HG03103 (cell line): ENCODE data around the gene VGF.
A peak's percentile ranks its signal among the peaks of the same experiment; 100 is the strongest.

Source experiments
- ATAC-seq: cut with Tn5 transposase; IDR thresholded peaks from one replicate; pipeline ENCODE4 v1.9.1; 2021; ENCODE audit warnings: low read depth; ENCODE audit not compliant: unreplicated experiment

The VGF gene

DNA sequence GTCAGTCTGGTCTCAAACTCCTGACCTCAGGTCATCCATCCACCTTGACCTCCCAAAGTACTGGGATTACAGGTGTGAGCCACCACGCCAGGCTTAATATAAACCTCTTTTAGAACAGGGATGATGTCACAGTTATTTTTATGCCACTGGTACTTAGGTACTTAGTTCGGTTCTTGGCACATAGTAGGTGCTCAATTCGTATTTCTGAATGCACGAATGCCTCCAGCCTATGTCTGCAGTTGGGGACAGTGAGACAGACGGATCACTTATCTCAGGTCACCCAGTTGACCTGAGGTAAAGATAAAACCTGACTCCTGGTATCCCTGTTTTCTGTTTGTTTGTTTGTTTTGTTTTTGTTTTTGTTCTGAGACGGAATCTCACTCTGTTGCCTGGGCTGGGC is 20.8 kb upstream of the VGF start:
- no peak for ATAC-seq

DNA sequence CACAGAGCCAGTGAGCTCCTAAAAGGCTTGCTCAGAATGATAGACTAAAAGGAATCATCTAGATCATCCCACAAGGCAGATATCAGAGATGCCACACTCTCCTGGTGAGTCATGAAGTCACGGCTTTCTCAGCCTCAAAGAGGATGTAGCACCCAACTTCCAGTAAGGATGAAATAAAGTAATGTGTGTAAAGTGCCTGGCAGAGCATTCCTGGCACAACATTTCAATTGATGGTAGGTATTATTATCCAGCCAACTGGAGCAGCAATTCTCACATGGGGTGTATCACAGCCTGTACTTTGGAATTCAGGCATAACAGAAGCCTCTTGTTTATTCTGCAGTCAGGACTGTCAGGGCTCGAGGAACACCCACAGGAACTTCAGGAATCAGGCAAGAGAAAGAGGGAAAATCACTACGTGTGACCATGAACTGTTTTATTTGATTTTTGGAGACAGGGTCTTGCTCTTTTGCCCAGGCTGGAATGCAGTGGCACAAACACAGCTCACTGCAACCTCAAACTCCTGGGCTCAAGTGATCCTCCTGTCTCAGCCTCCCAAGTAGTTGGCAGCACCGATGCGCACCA is 20.0 kb upstream of the VGF start:
- no peak for ATAC-seq

DNA sequence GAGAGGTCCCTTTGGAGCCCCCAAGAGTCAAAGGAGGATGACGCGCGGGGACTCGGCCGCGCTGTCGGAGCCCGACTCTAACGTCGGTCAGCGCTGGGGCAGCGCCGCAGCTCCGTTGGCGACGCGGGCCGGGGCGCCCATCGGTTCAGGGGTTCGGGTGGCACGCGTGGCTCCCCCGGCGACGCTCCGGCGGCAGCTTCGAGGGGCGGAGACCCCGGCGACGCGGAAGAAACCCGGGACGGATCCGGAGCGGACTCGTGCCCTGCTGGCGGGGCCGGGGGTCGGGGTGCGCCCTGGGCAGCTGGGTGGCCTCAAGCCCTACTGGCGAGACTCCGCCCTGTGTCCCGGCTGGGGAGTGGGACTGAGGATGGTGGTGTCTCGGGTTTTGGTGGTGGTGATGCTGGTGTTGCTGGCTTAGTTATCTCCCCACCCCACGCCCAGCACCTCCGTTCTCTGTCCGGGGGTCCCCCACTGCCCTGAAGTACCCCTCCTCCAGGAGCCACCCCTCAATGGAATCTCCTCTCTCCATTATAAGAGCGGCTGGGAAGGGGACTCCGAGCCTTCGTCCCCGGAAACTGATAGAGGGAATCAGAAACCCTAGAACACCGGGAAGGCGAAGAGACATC is 14.9 kb upstream of the VGF start, which contains the start of gene NAT16:
Gene NAT16, minus strand, starts transcription at position 164 of the 626 bp plus-strand sequence. CDS start 5,486 bp downstream, outside the sequence.
- ATAC-seq, result no peak

DNA sequence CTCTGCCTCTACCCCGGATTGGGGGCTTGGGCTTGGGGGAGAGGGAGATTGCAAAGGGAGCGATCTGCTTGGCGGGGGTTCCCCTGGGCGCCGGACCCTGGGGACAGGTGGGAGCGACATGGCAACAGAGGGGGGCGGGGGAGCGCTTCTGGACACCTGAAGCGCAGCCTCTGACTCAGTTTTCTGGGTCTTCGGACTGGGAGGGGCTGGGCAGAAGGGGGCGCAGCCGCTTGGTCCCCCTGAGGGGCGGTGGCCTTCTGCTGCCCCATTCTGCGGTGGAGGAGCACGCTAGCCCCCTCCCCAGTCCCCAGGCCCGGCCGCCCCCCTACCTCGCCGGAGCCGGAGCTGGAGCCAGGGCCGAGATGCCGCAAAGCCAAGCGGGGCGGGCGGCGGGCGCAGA is 14.3 kb upstream of the VGF start:
- ATAC-seq, result no peak

- ATAC-seq, result no peak
Measured at GRCh38 chr7:101179117-101179516, 13.7 kb upstream of the VGF start.

DNA sequence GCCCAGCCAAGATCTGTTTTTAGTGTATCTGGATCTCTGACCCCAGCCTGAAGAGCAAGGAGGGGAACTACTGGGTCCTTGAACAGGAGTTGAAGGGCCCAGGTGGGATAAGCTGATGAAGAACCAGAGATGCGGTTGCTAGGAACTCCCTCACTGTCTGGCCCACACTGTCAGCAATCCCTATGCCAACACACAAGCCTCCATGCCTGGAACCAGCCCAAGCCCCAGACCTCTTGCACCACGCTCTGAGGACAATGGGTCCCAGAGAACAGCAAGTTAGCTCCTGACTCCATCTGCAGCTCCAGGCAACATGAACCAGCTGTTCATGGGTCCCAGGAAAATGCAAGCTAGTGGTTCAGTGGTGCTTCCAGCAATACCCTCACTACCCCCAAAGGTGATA is 12.3 kb upstream of the VGF start:
- no peak for ATAC-seq

DNA sequence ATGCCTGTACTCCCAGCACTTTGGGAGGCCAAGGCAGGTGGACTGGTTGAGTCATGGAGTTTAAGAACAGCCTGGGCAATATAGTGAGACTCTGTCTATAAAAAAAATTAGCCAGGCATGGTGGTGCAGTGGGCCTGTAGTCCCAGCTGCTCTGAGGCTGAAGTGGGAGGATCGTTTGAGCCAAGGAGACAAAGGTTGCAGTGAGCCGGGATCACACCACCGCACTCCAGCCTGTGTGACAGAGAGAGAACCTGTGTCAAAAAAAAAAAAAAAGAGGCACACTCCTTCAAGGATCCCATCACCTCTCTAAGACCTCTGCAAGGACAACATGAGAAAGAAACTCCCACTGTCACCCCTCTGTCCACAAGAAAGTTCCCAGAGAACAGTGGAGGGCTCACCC is 10.3 kb upstream of the VGF start:
- ATAC-seq, result no peak

- ATAC-seq, result no peak
Measured at GRCh38 chr7:101174322-101174854, 9.0 kb upstream of the VGF start.

GRCh38 chr7:101173752-101174244 is 8.4 kb upstream of the VGF start:
- ATAC-seq, result peak; percentile 56

GRCh38 chr7:101172854-101173751 is 7.7 kb upstream of the VGF start:
- ATAC-seq, result no peak

DNA sequence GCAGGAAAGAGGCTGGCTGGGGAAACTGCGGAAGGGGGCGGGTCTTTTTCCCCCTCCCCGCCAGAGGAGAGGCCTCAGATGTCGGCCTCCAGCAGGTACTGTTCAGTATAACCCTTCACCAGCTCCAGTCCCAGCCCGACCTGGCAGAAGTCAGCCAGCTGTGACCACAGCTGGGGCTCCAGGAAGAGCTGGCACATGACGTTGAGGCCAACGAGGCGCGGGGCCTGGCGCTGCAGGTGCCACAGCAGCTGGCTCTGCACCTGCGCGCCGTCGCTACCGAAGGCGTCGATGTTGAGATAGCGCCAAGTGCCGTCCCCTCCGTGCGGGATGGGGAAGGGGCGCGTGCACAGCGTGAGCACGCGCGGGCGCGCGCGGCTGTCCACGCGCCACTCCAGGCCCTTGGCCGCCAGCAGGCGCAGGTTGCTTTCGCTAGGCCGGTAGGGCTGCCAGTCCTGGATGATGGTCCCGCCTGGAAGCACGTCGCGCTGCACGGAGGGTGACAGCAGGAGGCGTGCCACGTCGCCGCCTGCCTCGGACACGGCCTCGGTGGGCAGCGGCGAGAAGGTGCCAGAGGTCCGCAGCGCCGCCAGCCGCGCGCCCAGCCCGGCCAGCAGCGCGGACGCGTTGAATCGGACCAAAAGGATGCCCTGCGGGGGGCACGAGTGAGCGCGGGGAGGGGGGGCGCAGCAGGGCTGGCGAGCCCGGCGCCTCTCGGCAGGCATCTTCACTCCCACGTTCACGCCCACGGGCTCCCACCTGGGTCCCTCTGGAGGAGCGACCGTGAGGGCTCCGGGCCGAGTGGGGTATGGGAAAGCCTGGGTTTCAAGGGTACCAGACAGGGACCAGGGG is 6.9 kb upstream of the VGF start:
- no peak for ATAC-seq

GRCh38 chr7:101171442-101171837 is 6.1 kb upstream of the VGF start:
- no peak for ATAC-seq

DNA sequence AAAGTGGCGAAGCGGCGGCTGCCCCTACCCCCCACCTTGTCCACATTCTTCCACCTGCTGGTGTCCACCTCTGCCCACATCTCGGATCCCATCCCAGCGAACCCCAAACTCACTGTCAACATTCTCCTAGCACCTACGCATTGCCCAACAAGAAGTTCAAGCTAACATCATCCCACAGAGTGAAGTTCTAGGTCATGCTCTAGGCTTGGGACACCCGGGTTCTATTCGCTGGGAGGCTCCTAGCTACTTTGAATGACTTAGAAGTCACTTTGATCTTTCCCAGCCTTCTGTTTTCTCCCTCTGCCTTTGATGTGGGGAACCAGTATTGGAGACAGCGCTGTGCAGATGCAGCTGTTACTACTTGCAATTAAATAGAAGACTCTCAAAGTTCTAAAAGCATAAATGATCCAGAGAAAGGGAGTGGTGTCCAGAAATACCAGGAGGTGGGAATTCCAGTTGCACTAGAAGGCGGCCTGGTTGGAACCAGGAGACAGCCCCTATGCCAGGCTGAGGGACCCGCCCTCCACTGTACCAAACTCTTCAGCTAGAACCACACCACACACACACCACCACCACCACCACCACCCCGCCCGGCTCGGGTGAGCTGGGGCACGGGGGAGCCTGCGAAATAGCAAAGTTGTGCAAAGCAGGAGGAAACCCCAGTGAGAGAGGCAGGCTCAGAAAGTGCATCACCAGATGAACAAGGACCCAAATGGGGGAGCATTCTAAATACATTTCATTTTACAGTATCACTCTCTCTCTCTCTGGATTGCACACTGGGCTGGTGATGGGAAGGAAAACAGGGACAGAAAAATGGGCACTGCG is 5.5 kb upstream of the VGF start:
- ATAC-seq, result no peak

- ATAC-seq, result no peak
Measured at GRCh38 chr7:101169838-101170551, 4.6 kb upstream of the VGF start.

DNA sequence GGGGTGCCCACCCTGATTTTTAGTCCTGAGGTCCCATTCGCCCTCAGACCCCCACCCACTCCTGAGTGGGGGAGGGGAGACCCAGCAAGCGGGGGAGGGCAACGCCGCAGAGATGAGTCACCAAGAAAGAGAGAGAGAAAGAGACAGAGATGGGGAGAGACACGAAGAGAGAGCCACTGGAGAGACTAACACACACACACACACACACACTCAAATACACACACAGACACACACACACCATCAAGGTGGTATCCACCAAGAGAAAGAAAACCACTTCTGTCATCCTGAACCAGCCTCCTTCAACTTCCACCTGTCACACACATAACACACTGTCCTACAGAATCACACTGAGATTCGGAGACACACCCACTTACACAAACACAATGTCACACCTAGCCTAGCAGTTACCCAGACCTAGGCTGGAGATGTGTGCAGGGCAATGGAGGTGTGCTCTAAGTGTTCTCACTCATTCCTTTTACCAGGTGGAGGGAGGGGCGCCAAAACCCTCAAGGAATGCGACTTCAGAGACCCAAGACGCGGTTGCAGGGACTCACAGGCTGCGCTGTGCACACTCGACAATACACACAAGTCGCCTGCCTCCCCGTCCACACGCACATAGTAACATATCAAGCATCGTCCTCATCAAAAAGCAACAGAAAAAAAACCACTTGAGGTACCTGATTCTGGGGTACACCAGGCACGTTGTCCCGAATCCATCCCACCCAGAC is 3.9 kb upstream of the VGF start:
- ATAC-seq, result no peak

DNA sequence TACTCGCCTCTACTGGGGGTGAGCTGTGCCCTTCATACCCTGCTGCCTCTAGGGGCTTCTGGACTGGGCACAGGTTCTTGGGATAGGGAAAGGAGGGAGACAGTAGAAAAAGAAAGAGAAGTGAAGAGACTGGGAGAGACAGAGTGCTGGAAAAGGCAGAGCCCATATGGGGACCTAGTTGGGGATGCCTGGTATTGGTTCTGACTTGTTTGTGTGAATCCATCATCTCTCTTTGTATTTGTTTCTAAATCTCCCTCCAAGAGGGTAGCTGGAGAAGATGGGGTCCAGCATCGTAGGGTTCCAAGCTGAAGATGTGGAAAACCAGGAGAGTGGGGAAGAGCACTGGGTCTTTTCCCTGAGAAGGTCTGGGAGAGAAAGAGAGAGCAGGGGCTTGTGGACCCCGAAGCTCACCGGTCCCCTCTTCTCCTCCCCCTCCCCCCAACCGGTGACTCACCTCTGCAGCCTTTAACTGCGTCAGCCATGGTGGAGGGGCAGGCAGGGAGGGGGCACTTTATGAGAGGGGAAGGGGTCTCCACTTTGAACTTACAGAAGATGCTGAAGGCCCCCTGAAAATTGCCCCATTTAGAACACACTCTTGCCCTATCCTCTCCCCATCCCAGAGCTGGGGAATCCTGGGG is 3.2 kb upstream of the VGF start:
- ATAC-seq, result no peak

GRCh38 chr7:101167645-101168411 is 2.5 kb upstream of the VGF start:
- no peak for ATAC-seq
